ENCODE data around the gene C6orf136. TPM values are rescaled to one million over a fixed set of nuclear protein-coding genes. Genes with fewer than 3 reads are reported as not detected.
A peak's percentile ranks its signal among the peaks of the same experiment; 100 is the strongest.

The C6orf136 gene
- total RNA-seq, 4 donors from 2014 or later, result 10.8 to 19.6 (median 16.6) TPM

DNA sequence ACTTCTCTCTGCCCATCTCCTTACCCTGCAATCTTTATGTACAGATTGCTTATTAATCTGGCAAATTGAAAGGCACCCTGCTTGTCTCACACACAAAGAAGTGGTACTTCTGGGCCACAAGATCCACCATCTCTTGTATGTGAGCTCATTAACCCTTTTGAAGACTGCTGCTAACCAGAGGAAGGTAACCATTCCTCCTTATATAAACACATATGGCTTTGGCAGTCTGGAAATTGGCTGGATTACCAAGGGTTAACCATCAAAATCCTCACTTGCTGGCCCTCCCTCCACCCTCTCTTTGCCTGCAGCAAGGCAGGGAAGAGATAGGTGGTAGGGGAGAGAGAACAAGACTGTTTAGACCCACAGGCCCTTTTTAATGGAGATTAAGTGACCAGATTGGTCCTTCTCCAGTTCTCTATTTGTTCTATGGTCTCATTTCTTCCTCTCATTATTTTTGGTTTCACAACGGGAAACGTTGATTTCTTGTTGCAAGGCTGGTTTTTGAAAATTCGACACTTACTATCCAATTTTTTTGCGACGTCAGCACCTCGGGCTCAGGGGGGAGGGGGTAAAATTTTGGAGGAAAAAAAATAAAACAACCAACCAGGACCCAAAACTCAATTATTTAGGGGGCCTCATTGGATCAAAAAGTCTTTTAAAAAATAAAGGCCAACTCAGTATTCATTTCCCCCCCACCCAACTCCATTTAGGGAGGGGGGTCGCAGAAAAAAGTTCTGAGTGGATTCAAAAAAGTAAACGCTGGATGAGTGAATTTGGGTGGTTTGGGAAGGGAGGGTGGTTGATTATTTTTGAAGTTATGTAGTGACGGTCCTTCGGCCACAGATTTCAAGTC is 30.7 kb upstream of the C6orf136 start:
- peaks cover 30 to 55% (median 32%) of the 10 kb centered on the region in 3 donors for H3K4me1 ChIP-seq
- peaks cover 0 to 28% of the 10 kb centered on the region in 2 donors for H3K36me3 ChIP-seq
- H3K27me3 ChIP-seq, result no peaks in the 10 kb centered on the region
- H3K4me3 ChIP-seq, result peak overlapping the region; percentile 76 to 85
- WGBS, 2 donors (ENCODE audit: low coverage in 1 of 2), result 0% methylated on average over 6 to 10 of the region's 10 CpGs
- no peak for TF ChIP-seq CTCF (IDR thresholded peaks at IDR 0.05)
- peak in 1 of 2 donors; percentile 26 for TF ChIP-seq POLR2A (IDR thresholded peaks at IDR 0.05)
- TF ChIP-seq EP300 (IDR thresholded peaks at IDR 0.05), result no peak
- peak; percentile 40 for TF ChIP-seq POLR2AphosphoS5 (IDR thresholded peaks at IDR 0.05)
- ATAC-seq, result no peak
- peak overlapping the region; percentile 92 to 99 (median 97) for H3K27ac ChIP-seq
- H3K9me3 ChIP-seq, result no peaks in the 10 kb centered on the region

- ATAC-seq, result peak; percentile 92
- Histone ChIP-seq H3K9me3 (no peaks in the 10 kb centered on the region), H3K27me3 (no peaks in the 10 kb centered on the region), H3K27ac (peak within 1 kb of the TSS; percentile 92 to 99 (median 97)), H3K4me1 (peaks cover 25 to 47% (median 26%) of the 10 kb centered on the region in 3 donors), H3K36me3 (peaks cover 0 to 36% of the 10 kb centered on the region in 2 donors), H3K4me3 (peak within 1 kb of the TSS; percentile 76 to 85)
- no peak for TF ChIP-seq CTCF (IDR thresholded peaks at IDR 0.05)
- TF ChIP-seq POLR2AphosphoS5 (IDR thresholded peaks at IDR 0.05), result peak; percentile 100
- peak; percentile 99 for TF ChIP-seq POLR2A (IDR thresholded peaks at IDR 0.05)
- WGBS, 2 donors (ENCODE audit: low coverage in 1 of 2), result 0 to 1% methylated on average over 30 to 40 of the region's 40 CpGs
Measured at GRCh38 chr6:30616811-30617564, 29.9 kb upstream of the C6orf136 start, which contains the start of gene PPP1R10. Gene PPP1R10, minus strand, starts transcription at chr6:30617243. Its CDS starts 7,299 bp downstream, at chr6:30609944.

DNA sequence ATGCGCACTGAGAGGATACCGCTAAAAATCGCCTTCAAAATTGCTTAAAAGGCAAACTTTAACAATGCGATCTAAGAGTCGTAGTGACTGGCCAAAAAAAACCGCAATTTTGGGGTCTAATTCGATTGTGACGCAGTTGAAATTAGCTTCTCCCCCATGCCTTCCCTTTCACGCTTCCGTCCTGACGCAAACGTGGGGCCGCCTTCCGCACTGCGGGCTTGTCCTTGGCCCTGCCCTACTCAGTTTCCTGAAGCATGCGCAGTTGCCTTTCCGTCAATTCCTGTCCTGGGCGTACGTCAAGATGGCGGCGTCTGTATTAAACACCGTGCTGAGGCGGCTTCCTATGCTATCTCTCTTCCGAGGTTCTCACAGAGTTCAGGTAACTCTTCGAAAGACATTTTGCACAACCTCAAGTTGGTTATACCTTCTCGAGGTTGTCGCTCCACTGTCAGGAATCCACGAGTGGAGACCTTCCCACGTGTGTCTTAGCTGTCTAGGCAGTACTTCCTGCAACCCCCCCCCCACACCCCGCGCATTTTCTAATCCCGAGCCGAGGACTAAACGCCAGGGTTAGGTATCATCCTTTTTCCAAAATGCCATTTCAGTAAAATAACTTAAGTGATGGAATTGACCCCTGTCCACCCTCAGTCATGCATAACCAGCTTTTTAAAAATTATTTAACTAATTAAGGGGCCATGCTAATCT is 29.2 kb upstream of the C6orf136 start, which contains the start of gene MRPS18B:
Gene MRPS18B, plus strand, starts transcription at position 276 of the 705 bp plus-strand sequence. Its CDS starts 26 bp downstream, at position 302.
- ATAC-seq, result peak; percentile 92
- TF ChIP-seq POLR2AphosphoS5 (IDR thresholded peaks at IDR 0.05), result peak; percentile 88
- no peak for TF ChIP-seq CTCF (IDR thresholded peaks at IDR 0.05)
- TF ChIP-seq POLR2A (IDR thresholded peaks at IDR 0.05), result peak; percentile 66
- no peak for TF ChIP-seq EP300 (IDR thresholded peaks at IDR 0.05)
- peak within 1 kb of the TSS; percentile 76 to 85 for H3K4me3 ChIP-seq
- peaks cover 19 to 40% (median 19%) of the 10 kb centered on the region in 3 donors for H3K4me1 ChIP-seq
- H3K27me3 ChIP-seq, result no peaks in the 10 kb centered on the region
- peak within 1 kb of the TSS; percentile 92 to 99 (median 97) for H3K27ac ChIP-seq
- H3K9me3 ChIP-seq, result no peaks in the 10 kb centered on the region
- WGBS, 2 donors (ENCODE audit: low coverage in 1 of 2), result 0% methylated on average over 4 to 32 of the region's 34 CpGs
- H3K36me3 ChIP-seq, result peaks cover 0 to 43% of the 10 kb centered on the region in 2 donors

DNA sequence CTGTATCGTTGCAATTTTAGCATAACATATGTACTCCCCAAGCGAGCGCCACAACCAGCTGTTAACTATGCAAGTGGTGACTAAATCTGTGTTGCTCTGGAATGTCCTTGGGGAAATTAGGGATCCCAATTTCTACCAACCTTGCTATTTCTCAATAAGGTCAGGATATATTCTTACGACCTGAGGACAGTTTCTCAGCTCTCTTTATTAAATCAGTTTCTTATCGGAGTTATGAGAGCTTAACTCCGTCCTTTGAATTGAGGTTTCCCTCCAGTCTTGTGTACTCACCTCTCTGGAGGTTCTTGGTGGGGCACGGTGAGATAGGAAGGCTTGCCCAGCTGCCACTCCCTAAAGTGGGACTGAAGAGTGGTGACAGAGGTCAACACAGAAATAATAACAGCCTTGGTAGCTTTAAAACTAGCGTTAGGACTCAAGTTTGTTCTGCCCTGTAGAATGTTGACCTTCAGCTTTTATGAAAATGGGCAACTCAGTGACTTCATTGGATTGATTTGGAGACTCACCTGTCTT is 28.6 kb upstream of the C6orf136 start:
- 5 to 17% methylated on average over 6 to 8 of the region's 8 CpGs for WGBS, 2 donors (ENCODE audit: low coverage in 1 of 2)
- H3K4me1 ChIP-seq, result peaks cover 13 to 33% (median 13%) of the 10 kb centered on the region in 3 donors
- peak overlapping the region; percentile 59 to 70 for H3K4me3 ChIP-seq
- peak overlapping the region; percentile 39 to 95 (median 90) for H3K27ac ChIP-seq
- ATAC-seq, result no peak
- H3K9me3 ChIP-seq, result no peaks in the 10 kb centered on the region
- H3K36me3 ChIP-seq, result peaks cover 0 to 49% of the 10 kb centered on the region in 2 donors
- H3K27me3 ChIP-seq, result no peaks in the 10 kb centered on the region
- TF ChIP-seq CTCF (IDR thresholded peaks at IDR 0.05) (no peak), POLR2AphosphoS5 (IDR thresholded peaks at IDR 0.05) (no peak), POLR2A (IDR thresholded peaks at IDR 0.05) (no peak), EP300 (IDR thresholded peaks at IDR 0.05) (no peak)
